Uterus (tissue), 2 donors: ENCODE data around the gene KIRREL2.

Source experiments
- POLR2A ChIP-seq, 2 donors: fragments of 450-650 bp; IDR thresholded peaks; one replicate each; pipeline ENCODE4 v1.6.1; 2016; ENCODE audit warnings: antibody characterized with exemption in 2 of 2, mild to moderate bottlenecking in 1 of 2, moderate library complexity in 1 of 2
- TF ChIP-seq, protein P1 (sequence below), 4 experiments: fragments of 200-600 bp in 2 of 4; fragments of 450-650 bp in 2 of 4; sonication (generic) in 2 of 4; IDR thresholded peaks; one replicate each; pipeline ENCODE4 v1.5.1; 2016 to 2019; ENCODE audit warnings: antibody characterized with exemption in 4 of 4, mild to moderate bottlenecking in 2 of 4, moderate library complexity in 1 of 4

GRCh38 chr19:35842666-35843272, 13.9 kb upstream of the KIRREL2 start:
- no peak for TF ChIP-seq POLR2A (IDR thresholded peaks at IDR 0.05)
- TF ChIP-seq, protein P1, sequence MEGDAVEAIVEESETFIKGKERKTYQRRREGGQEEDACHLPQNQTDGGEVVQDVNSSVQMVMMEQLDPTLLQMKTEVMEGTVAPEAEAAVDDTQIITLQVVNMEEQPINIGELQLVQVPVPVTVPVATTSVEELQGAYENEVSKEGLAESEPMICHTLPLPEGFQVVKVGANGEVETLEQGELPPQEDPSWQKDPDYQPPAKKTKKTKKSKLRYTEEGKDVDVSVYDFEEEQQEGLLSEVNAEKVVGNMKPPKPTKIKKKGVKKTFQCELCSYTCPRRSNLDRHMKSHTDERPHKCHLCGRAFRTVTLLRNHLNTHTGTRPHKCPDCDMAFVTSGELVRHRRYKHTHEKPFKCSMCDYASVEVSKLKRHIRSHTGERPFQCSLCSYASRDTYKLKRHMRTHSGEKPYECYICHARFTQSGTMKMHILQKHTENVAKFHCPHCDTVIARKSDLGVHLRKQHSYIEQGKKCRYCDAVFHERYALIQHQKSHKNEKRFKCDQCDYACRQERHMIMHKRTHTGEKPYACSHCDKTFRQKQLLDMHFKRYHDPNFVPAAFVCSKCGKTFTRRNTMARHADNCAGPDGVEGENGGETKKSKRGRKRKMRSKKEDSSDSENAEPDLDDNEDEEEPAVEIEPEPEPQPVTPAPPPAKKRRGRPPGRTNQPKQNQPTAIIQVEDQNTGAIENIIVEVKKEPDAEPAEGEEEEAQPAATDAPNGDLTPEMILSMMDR (IDR thresholded peaks at IDR 0.05), result no peak
